Muscle of arm (tissue), 12 donors: ENCODE data around the gene EFR3B. TPM values are rescaled to one million over a fixed set of nuclear protein-coding genes. Genes with fewer than 3 reads are reported as not detected.
"Not testable (repeated sequence)": the region's sequence is repeated elsewhere in the genome, so short reads cannot be mapped to it uniquely, and the experiment has no call there.

Source experiments
- DNase-seq: peaks from one replicate; pipeline ENCODE4 v3.0.0-alpha.2; 2013
- polyA plus RNA-seq, 12 donors: library from polyadenylated mRNA; unstranded; fragments of 120-200 nt; gene quantifications; one replicate each; pipeline ENCODE4 v1.2.1, GENCODE V29; 2013; ENCODE audit not compliant: insufficient read length in 12 of 12

Gene EFR3B
- polyA plus RNA-seq, 12 donors: 3.3 to 6.9 (median 5.9) TPM; not detected in 1

- no peak for DNase-seq
Observed at GRCh38 chr2:25146896-25147295, 105.0 kb downstream of the EFR3B start.

- no peak for DNase-seq
Observed at GRCh38 chr2:25149646-25150045, 107.8 kb downstream of the EFR3B start.

GRCh38 chr2:25150993-25151392 is 109.1 kb downstream of the EFR3B start:
- not testable (repeated sequence) for DNase-seq

GRCh38 chr2:25151718-25152117 is 109.8 kb downstream of the EFR3B start:
- DNase-seq: no peak

GRCh38 chr2:25155401-25155800 is 113.5 kb downstream of the EFR3B start:
- DNase-seq: no peak

- DNase-seq: no peak
Observed at GRCh38 chr2:25158096-25158852, 116.4 kb downstream of the EFR3B start.

GRCh38 chr2:25159949-25160348 is 118.1 kb downstream of the EFR3B start:
- DNase-seq: no peak

GRCh38 chr2:25160376-25160775 is 118.5 kb downstream of the EFR3B start:
- DNase-seq: no peak

GRCh38 chr2:25161055-25161781 is 119.3 kb downstream of the EFR3B start:
- peak; percentile 61 for DNase-seq

GRCh38 chr2:25162061-25162460 is 120.2 kb downstream of the EFR3B start:
- not testable (repeated sequence) for DNase-seq

- DNase-seq: no peak
Observed at GRCh38 chr2:25164561-25164960, 122.7 kb downstream of the EFR3B start.

- DNase-seq: no peak
Observed at GRCh38 chr2:25165992-25166875, 124.4 kb downstream of the EFR3B start.

GRCh38 chr2:25168256-25169072 is 126.6 kb downstream of the EFR3B start, which contains the start of gene POMC:
Gene POMC, minus strand, starts transcription at chr2:25168580. Its CDS starts 3,808 bp downstream, at chr2:25164772.
- no peak for DNase-seq

- DNase-seq: no peak
Observed at GRCh38 chr2:25169073-25169470, 127.2 kb downstream of the EFR3B start.

GRCh38 chr2:25170888-25171287 is 129.0 kb downstream of the EFR3B start:
- DNase-seq: no peak

- DNase-seq: no peak
Observed at GRCh38 chr2:25173719-25174118, 131.8 kb downstream of the EFR3B start.

GRCh38 chr2:25174192-25174861 is 132.5 kb downstream of the EFR3B start:
- no peak for DNase-seq

- no peak for DNase-seq
Observed at GRCh38 chr2:25176138-25176537, 134.3 kb downstream of the EFR3B start.

GRCh38 chr2:25176541-25177181 is 134.8 kb downstream of the EFR3B start:
- DNase-seq: no peak

- DNase-seq: no peak
Observed at GRCh38 chr2:25177211-25177611, 135.3 kb downstream of the EFR3B start.
